Ascending aorta (tissue), 2 donors: ENCODE results near the gene TRAM2. TPM values are rescaled to one million over a fixed set of nuclear protein-coding genes. Genes with fewer than 3 reads are reported as not detected.

ENCODE experiments used
- DNase-seq, 2 donors: peaks; one replicate each; pipeline ENCODE4 v3.0.0-alpha.2; 2019; ENCODE audit warnings: low spot score in 2 of 2
- H3K27ac ChIP-seq, 2 donors: fragments of 200-600 bp; sonication (generic); one replicate each; pipeline ENCODE4 v1.5.1; 2016 to 2017; ENCODE audit warnings: mild to moderate bottlenecking in 1 of 2
- H3K27me3 ChIP-seq: fragments of 200-600 bp; sonication (generic); one replicate; pipeline ENCODE4 v1.5.1; 2017
- H3K36me3 ChIP-seq, 2 donors: fragments of 200-600 bp; sonication (generic); one replicate each; pipeline ENCODE4 v1.5.1; 2016
- H3K4me1 ChIP-seq, 2 donors: fragments of 200-600 bp; sonication (generic); one replicate each; pipeline ENCODE4 v1.5.1; 2016 to 2017; ENCODE audit warnings: mild to moderate bottlenecking in 1 of 2
- H3K4me3 ChIP-seq, 2 donors: fragments of 200-600 bp; sonication (generic); one replicate each; pipeline ENCODE4 v1.5.1; 2016 to 2017; ENCODE audit warnings: mild to moderate bottlenecking in 1 of 2
- H3K9me3 ChIP-seq, 2 donors: fragments of 200-600 bp; sonication (generic); one replicate each; pipeline ENCODE4 v1.5.1; 2016
- intact Hi-C: fragments of 100-400 bp; cut with DNase I; formaldehyde crosslinking; loops from one replicate; pipeline ENCODE4 v1.15.1; 2023
- total RNA-seq: library from RNA; depleted of rRNA; stranded (reverse); fragments of >200 nt; gene quantifications from one replicate; pipeline ENCODE4 v1.1.0, GENCODE V29; 2016
- TF ChIP-seq, protein P1 (sequence below), 3 experiments: fragments of 200-600 bp in 2 of 3; fragments of 450-650 bp in 1 of 3; sonication (generic) in 2 of 3; IDR thresholded peaks; one replicate each; pipeline ENCODE4 v1.5.1; 2016 to 2019; ENCODE audit warnings: antibody characterized with exemption in 3 of 3, mild to moderate bottlenecking in 1 of 3, moderate library complexity in 1 of 3

Gene TRAM2
- total RNA-seq, 1 donor from 2014 or later: 32.6 TPM

DNA sequence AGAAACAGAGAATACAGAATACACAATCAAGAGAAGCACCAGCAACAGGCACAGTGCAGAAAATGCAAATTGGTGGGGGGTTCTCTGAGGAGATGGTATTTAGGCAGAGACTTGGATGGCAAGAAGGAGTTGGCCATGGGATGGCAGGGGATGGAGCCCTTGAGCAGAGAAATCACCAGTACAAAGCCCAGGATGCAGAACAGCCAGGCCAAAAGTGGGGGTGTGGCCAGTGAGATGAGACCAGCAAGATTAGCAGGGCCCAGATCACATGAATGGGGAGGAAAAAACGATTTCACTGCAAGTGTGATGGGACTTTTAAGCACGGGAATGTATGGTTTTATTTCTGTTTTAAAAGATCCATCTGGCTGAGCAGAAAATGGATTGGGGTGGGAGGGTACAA lies 63.4 kb downstream of the TRAM2 start:
- Histone ChIP-seq H3K27ac (peak overlapping the region; percentile 86 to 88), H3K36me3 (peaks cover 7 to 38% of the 10 kb centered on the region in 2 donors), H3K9me3 (no peaks in the 10 kb centered on the region), H3K4me3 (no peak overlapping the region), H3K27me3 (no peaks in the 10 kb centered on the region), H3K4me1 (peaks cover 17 to 55% of the 10 kb centered on the region in 2 donors)
- TF ChIP-seq, protein P1, sequence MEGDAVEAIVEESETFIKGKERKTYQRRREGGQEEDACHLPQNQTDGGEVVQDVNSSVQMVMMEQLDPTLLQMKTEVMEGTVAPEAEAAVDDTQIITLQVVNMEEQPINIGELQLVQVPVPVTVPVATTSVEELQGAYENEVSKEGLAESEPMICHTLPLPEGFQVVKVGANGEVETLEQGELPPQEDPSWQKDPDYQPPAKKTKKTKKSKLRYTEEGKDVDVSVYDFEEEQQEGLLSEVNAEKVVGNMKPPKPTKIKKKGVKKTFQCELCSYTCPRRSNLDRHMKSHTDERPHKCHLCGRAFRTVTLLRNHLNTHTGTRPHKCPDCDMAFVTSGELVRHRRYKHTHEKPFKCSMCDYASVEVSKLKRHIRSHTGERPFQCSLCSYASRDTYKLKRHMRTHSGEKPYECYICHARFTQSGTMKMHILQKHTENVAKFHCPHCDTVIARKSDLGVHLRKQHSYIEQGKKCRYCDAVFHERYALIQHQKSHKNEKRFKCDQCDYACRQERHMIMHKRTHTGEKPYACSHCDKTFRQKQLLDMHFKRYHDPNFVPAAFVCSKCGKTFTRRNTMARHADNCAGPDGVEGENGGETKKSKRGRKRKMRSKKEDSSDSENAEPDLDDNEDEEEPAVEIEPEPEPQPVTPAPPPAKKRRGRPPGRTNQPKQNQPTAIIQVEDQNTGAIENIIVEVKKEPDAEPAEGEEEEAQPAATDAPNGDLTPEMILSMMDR (IDR thresholded peaks at IDR 0.05): no peak
- no peak for DNase-seq
- intact Hi-C loops: loop anchor here (2.0 kb wide), 1 partner anchor 61 kb away; no protein-coding TSS in a partner anchor

DNA sequence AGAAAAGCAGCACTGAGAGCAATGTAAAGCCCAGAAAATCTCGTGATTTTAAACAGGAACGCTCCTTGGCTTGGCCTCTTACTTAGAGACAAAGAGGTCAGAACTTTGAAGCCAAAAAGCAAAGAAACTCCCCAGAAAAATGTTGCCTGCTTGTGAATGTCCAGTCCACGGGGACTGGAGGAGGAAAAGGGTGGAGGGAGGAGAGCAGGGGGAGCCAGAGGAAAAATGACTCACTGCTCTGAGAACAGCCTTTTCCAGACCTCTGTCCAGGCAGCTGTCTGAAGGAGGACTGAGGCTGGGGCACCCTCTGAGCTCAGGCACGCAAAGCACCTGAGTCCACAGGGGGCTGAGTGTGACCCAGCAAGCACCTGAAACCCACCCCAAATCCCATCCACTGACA lies 64.7 kb downstream of the TRAM2 start:
- peaks cover 10 to 45% of the 10 kb centered on the region in 2 donors for H3K36me3 ChIP-seq
- H3K9me3 ChIP-seq: no peaks in the 10 kb centered on the region
- H3K27me3 ChIP-seq: no peaks in the 10 kb centered on the region
- TF ChIP-seq, protein P1 (IDR thresholded peaks at IDR 0.05): no peak
- no peak overlapping the region for H3K4me3 ChIP-seq
- intact Hi-C loops: loop anchor here (1.0 to 2.0 kb wide), 2 partner anchors 8 to 63 kb away; no protein-coding TSS in a partner anchor
- peak overlapping the region; percentile 86 to 88 for H3K27ac ChIP-seq
- DNase-seq: peak; percentile 26 to 81
- H3K4me1 ChIP-seq: peaks cover 10 to 52% of the 10 kb centered on the region in 2 donors

DNA sequence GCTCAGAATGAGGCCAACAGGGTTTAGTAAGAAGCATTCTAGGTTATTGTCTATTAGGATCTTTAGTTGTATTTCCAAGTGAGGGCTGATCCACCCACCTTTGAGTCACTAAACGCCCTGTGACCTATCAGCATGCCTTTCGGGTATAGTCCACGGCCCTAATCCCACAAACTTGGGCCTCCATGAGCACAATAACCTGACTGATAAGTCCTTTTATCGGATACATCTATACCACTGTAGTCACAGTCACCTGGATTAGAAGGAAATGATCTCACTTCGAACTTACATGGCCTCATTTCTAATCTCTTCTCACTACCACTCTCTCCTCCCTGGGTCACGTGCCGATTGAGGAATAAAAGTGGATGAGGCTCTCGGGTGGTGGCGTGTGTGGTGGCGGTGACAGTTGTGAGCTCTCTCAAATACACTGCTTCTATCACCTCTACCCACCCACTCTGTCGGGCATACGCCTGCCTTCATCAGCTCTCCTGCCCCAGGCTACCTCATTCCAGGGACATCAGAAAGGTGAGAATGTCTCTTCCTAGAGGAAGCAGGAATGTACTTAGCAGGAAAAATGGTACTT lies 65.2 kb downstream of the TRAM2 start:
- Histone ChIP-seq H3K4me3 (no peak overlapping the region), H3K4me1 (peaks cover 10 to 52% of the 10 kb centered on the region in 2 donors), H3K27me3 (no peaks in the 10 kb centered on the region), H3K36me3 (peaks cover 10 to 45% of the 10 kb centered on the region in 2 donors), H3K9me3 (no peaks in the 10 kb centered on the region), H3K27ac (peak overlapping the region; percentile 86 to 88)
- DNase-seq: no peak
- intact Hi-C loops: loop anchor here (1.0 to 2.0 kb wide), 2 partner anchors 7 to 63 kb away; no protein-coding TSS in a partner anchor
- TF ChIP-seq, protein P1 (IDR thresholded peaks at IDR 0.05): no peak

DNA sequence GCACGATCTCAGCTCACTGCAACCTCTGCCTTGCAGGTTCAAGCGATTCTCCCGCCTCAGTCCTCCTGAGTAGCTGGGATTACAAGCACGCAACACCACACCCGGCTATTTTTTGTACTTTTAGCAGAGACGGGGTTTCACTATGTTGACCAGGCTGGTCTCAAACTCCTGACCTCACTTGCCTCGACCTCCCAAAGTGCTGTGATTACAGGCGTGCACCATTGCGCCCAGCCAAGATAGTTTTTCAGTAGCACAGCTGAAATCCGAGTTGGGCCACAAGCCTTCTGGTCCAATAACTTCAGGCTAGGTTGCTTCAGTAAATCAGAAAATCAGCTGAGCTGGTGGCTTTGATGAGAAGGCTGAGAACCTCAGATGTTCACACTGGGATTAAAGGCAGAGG lies 65.7 kb downstream of the TRAM2 start:
- Histone ChIP-seq H3K36me3 (peaks cover 10 to 41% of the 10 kb centered on the region in 2 donors), H3K27ac (peak overlapping the region; percentile 86 to 88), H3K27me3 (no peaks in the 10 kb centered on the region), H3K4me1 (peaks cover 10 to 52% of the 10 kb centered on the region in 2 donors), H3K4me3 (no peak overlapping the region), H3K9me3 (no peaks in the 10 kb centered on the region)
- intact Hi-C loops: no loop called here
- TF ChIP-seq, protein P1 (IDR thresholded peaks at IDR 0.05): no peak
- DNase-seq: no peak

DNA sequence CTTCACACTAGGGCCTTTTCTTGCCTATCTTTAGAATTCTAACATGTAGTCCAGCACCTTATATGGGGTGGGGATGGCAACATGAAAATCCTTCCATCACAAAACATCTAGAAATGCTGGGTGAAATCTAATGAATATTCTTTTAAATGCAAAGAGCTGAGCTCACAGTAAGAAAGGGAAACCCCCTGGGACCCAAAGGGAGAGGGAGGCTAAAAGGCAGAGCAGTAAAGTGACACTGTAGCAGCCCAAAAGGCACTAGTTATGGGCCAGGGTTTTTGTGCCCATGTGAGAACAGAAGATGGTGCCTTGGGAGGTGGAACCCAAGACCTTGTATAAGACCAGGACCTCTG lies 66.7 kb downstream of the TRAM2 start:
- H3K27ac ChIP-seq: peak overlapping the region; percentile 86 to 88
- TF ChIP-seq, protein P1 (IDR thresholded peaks at IDR 0.05): no peak
- peaks cover 10 to 32% of the 10 kb centered on the region in 2 donors for H3K36me3 ChIP-seq
- H3K9me3 ChIP-seq: no peaks in the 10 kb centered on the region
- intact Hi-C loops: no loop called here
- no peak for DNase-seq
- no peak overlapping the region for H3K4me3 ChIP-seq
- H3K27me3 ChIP-seq: no peaks in the 10 kb centered on the region
- H3K4me1 ChIP-seq: peaks cover 15 to 55% of the 10 kb centered on the region in 2 donors
